Psoas muscle (tissue), 8 donors: Measurements from ENCODE around the gene RESF1. TPM values are rescaled to one million over a fixed set of nuclear protein-coding genes. Genes with fewer than 3 reads are reported as not detected.

Experiments
- ATAC-seq, 4 donors: fragments of 200-7000 bp; cut with Tn5 transposase; one replicate each; pipeline ENCODE4 v1.9.1; 2020; ENCODE audit warnings: moderate library complexity in 3 of 4, mild to moderate bottlenecking in 2 of 4
- DNase-seq, 2 donors: peaks; one replicate each; pipeline ENCODE4 v3.0.0-alpha.2; 2020
- H3K27ac ChIP-seq: fragments of 200-600 bp; one replicate; pipeline ENCODE4 v1.8.0; 2022
- H3K27me3 ChIP-seq, 3 donors: fragments of 200-600 bp in 1 of 3; one replicate each; pipeline versions ENCODE4 v1.6.1 to v1.8.0; 2013 to 2022; ENCODE audit warnings: low read length in 2 of 3, mild to moderate bottlenecking in 2 of 3, moderate library complexity in 1 of 3; ENCODE audit not compliant: insufficient read depth in 3 of 3
- H3K36me3 ChIP-seq, 2 donors: fragments of 200-600 bp in 1 of 2; one replicate each; pipeline versions ENCODE4 v1.6.1 to v1.8.0; 2013 to 2022; ENCODE audit warnings: low read depth in 1 of 2, mild to moderate bottlenecking in 1 of 2, moderate library complexity in 1 of 2; ENCODE audit not compliant: insufficient read depth in 1 of 2
- H3K4me1 ChIP-seq: fragments of 200-600 bp; one replicate; pipeline ENCODE4 v1.8.0; 2022
- H3K4me3 ChIP-seq: fragments of 200-600 bp; one replicate; pipeline ENCODE4 v1.8.0; 2022; ENCODE audit warnings: mild to moderate bottlenecking
- H3K9me3 ChIP-seq: fragments of 200-600 bp; one replicate; pipeline ENCODE4 v1.8.0; 2022
- WGBS, 3 donors: extraction: QIAGEN DNeasy Blood & Tissue Kit; methylation state at CpG; one replicate each; pipeline versions ENCODE4 v1.1.6 to v1.1.7; 2013; 5-methylcytosine and 5-hydroxymethylcytosine counted together
- intact Hi-C, 2 donors: fragments of 100-400 bp; cut with DNase I; formaldehyde crosslinking; loops; one replicate each; pipeline versions ENCODE4 v1.11.0 to v1.14.2; 2022
- polyA plus RNA-seq, 3 donors: library from polyadenylated mRNA; stranded (reverse); fragments of 200-250 nt; gene quantifications; one replicate each; pipeline ENCODE4 v1.2.3, GENCODE V29; 2013
- total RNA-seq, 4 donors: library from RNA; stranded (reverse); fragmentation: NEBNext Ultra II Directional in 2 of 4; extraction: Animal tissue kit (Norgen Biotek cat#: 25700) in 2 of 4; gene quantifications; one replicate each; pipeline versions ENCODE4 v1.2.1 to v1.2.4, GENCODE V29; 2021 to 2023
- TF ChIP-seq, protein P1 (sequence below): fragments of 200-600 bp; IDR thresholded peaks from one replicate; pipeline ENCODE4 v1.8.0; 2022; ENCODE audit warnings: antibody characterized with exemption
- donor health status: healthy with polysubstance abuse.
- donor health status: DM: no; HTN: no; CAD: no; lungs with moderate emphysema.
- donor health status: Bipolar disorder and iron deficiency.
- donor health status: healthy.
- donor health status: DM: yes; HTN: yes; CAD: no.
- donor health status: DM: no; HTN: no; CAD: no.
- donor health status: DM: no; HTN: no; CAD: no.
- donor health status: DM: yes; HTN: yes; CAD: no.

Gene RESF1
- total and polyA plus RNA-seq, 7 donors: 6.0 to 18.4 (median 14.0) TPM

DNA sequence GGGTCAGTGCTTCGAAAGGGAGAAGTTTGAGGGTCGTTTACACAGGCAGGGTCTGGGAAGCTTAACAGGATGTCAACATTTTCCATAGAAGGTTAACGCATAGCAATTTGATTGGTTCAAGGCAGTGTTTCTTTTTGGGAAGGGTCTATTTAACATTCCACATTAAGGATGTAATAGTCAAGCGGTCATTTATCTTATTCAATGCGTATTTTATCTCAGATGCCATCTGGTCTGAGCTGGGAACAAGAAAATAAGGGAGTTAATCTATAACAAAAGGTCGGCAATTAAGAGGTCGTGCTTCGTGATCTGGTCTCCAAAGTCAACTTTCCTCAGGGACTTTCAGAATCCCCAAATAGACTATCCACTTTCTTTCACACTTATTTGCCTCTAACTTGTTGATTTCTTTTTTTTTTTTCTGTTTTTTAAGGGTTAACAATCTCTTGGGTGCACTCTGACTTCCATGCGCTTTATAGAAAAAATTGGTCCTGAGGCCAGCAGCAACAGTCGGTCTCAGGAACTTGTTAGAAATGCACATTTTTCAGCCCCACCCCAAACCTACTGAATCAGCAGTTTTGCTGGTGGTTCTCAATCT is 550 bp upstream of the RESF1 start:
- Histone ChIP-seq H3K27ac (peak overlapping the region; percentile 87), H3K4me3 (peak overlapping the region; percentile 74), H3K27me3 (no peaks in the 10 kb centered on the region), H3K9me3 (no peaks in the 10 kb centered on the region), H3K36me3 (peaks cover 3 to 18% of the 10 kb centered on the region in 2 donors), H3K4me1 (peaks cover 24% of the 10 kb centered on the region)
- WGBS, 3 donors: 11 to 18% (median 16%) methylated on average over 10 of the region's 10 CpGs
- ATAC-seq (no peak), DNase-seq (no peak)
- TF ChIP-seq, protein P1, sequence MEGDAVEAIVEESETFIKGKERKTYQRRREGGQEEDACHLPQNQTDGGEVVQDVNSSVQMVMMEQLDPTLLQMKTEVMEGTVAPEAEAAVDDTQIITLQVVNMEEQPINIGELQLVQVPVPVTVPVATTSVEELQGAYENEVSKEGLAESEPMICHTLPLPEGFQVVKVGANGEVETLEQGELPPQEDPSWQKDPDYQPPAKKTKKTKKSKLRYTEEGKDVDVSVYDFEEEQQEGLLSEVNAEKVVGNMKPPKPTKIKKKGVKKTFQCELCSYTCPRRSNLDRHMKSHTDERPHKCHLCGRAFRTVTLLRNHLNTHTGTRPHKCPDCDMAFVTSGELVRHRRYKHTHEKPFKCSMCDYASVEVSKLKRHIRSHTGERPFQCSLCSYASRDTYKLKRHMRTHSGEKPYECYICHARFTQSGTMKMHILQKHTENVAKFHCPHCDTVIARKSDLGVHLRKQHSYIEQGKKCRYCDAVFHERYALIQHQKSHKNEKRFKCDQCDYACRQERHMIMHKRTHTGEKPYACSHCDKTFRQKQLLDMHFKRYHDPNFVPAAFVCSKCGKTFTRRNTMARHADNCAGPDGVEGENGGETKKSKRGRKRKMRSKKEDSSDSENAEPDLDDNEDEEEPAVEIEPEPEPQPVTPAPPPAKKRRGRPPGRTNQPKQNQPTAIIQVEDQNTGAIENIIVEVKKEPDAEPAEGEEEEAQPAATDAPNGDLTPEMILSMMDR: no peak
- intact Hi-C loops: loop anchor here (5.0 to 10.0 kb wide), 2 partner anchors 296 to 304 kb away; partner anchors contain the start of gene ETFBKMT (in 1 of the 2)

DNA sequence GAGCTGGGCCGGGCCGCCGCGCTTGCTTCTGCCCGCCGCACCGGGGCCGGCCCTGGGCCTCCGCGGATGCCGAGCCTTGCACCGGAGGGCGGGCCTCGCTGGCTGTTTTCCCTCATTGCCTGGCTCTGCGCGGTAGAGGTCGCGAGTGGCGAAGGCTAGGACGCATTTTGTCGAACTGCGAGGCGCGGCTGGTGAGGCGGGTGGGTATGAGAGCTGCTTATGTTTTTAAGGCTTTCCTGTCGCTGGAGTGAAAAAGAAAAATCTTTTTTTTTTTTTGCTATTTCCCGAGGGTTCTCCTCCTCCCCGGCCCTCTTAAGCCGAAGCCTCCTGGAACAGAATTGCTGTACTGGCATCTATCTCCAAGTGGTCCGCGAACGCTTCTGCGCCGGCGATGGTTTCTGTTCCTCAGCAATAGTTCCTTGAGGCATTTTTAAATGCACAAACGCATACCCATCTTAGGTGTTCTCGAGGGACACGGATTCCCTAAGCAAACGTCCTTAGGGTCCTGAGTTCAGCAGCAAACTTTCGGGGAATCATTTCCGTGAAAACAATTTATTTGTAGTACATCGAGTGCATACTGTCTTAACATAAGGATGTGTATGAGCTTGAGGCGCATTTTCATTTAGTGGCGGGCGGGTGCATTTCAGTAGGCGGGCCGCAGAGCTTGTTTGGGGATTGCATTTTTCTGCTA is 631 bp downstream of the RESF1 start:
- TF ChIP-seq, protein P1: no peak
- Histone ChIP-seq H3K9me3 (no peaks in the 10 kb centered on the region), H3K27me3 (no peaks in the 10 kb centered on the region), H3K4me3 (peak overlapping the region; percentile 74), H3K4me1 (peaks cover 24% of the 10 kb centered on the region), H3K27ac (peak overlapping the region; percentile 87), H3K36me3 (peaks cover 3 to 25% of the 10 kb centered on the region in 2 donors)
- intact Hi-C loops: loop anchor here (5.0 to 10.0 kb wide), 3 partner anchors 233 to 305 kb away; partner anchors contain the start of genes AMN1 (in 1 of the 2) and ETFBKMT (in 1 of the 2)
- ATAC-seq (peak; percentile 52 to 80 (median 70)), DNase-seq (peak; percentile 67 to 81)
- WGBS, 3 donors: 0 to 1% (median 1%) methylated on average over 40 to 47 of the region's 47 CpGs

DNA sequence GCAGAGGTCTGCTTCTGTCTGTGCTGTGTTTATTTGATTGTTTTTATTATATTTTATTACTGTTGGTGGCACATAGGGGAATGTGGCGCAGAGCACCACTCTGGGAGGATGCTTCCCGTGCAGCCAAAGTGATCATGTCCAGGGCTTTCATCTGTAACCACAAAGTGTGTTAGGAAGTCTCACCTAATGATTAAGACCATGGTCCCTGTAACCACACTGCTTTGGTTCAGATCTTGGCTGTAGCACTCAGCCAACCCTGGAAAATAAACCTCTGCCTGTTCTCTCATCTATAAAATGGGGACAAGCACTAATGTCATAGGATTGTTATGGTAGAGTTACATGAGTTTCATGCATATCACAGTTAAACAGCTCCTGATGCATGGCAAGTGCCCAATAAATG is 1.9 kb downstream of the RESF1 start:
- DNase-seq: no peak
- no peaks in the 10 kb centered on the region for H3K9me3 ChIP-seq
- TF ChIP-seq, protein P1: no peak
- peak overlapping the region; percentile 74 for H3K4me3 ChIP-seq
- intact Hi-C loops: loop anchor here in 1 of 2 donors (5.0 kb wide), 1 partner anchor 234 kb away; the partner anchor contains the start of gene AMN1
- H3K27me3 ChIP-seq: no peaks in the 10 kb centered on the region
- peaks cover 3 to 25% of the 10 kb centered on the region in 2 donors for H3K36me3 ChIP-seq
- WGBS, 3 donors: 42 to 61% (median 51%) methylated on average over 2 of the region's 2 CpGs
- no peak overlapping the region for H3K27ac ChIP-seq
- ATAC-seq: no peak
- H3K4me1 ChIP-seq: peaks cover 28% of the 10 kb centered on the region

DNA sequence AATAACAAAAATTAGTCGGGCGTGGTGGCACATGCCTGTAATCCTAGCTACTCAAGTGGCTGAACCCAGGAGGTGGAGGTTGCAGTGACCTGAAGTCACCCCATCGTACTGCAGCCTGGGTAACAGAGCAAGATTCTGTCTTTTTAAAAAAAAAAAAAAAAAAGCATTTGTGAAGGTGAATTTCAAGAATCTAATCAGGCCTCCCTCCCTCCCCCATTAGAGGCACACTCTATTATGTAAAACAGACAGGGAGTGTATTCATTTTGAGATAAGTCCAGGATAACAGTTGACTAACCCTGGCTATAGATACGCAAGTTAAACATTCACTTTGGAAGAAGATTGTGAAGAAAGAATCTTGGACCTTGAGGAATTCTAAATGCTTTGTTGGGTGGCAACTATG is 2.9 kb downstream of the RESF1 start:
- TF ChIP-seq, protein P1: no peak
- 53 to 63% (median 56%) methylated on average over 4 of the region's 4 CpGs for WGBS, 3 donors
- Histone ChIP-seq H3K4me3 (peak overlapping the region; percentile 74), H3K4me1 (peaks cover 36% of the 10 kb centered on the region), H3K9me3 (no peaks in the 10 kb centered on the region), H3K27me3 (no peaks in the 10 kb centered on the region), H3K36me3 (peaks cover 3 to 25% of the 10 kb centered on the region in 2 donors), H3K27ac (no peak overlapping the region)
- DNase-seq (no peak), ATAC-seq (no peak)
- intact Hi-C loops: loop anchor here in 1 of 2 donors (5.0 kb wide), 1 partner anchor 235 kb away; the partner anchor contains the start of gene AMN1
